Fibroblast of skin of scalp (primary cell): ENCODE measurements around the gene RNF34. TPM values are rescaled to one million over a fixed set of nuclear protein-coding genes. Genes with fewer than 3 reads are reported as not detected.
A peak's percentile ranks its signal among the peaks of the same experiment; 100 is the strongest.
"Not testable (repeated sequence)": the region's sequence is repeated elsewhere in the genome, so short reads cannot be mapped to it uniquely, and the experiment has no call there.

Source experiments
- DNase-seq: peaks from one replicate; pipeline ENCODE4 v3.0.0-alpha.2; 2013
- polyA plus RNA-seq, 2 experiments: library from polyadenylated mRNA; unstranded; fragments of 120-200 nt; gene quantifications; one replicate each; pipeline ENCODE4 v1.2.1, GENCODE V29; 2013; ENCODE audit not compliant: insufficient read length in 2 of 2

The RNF34 gene
- 31.9 TPM for polyA plus RNA-seq (2013, experiment 1 of 2; ENCODE audit: insufficient read length)
- 32.0 TPM for polyA plus RNA-seq (2013, experiment 2 of 2; ENCODE audit: insufficient read length)

GRCh38 chr12:121399391-121400331 is at the start of gene RNF34:
RNF34 (plus strand) TSS chr12:121400118; CDS start chr12:121400213, 95 bp downstream.
- DNase-seq: peak; percentile 98

DNA sequence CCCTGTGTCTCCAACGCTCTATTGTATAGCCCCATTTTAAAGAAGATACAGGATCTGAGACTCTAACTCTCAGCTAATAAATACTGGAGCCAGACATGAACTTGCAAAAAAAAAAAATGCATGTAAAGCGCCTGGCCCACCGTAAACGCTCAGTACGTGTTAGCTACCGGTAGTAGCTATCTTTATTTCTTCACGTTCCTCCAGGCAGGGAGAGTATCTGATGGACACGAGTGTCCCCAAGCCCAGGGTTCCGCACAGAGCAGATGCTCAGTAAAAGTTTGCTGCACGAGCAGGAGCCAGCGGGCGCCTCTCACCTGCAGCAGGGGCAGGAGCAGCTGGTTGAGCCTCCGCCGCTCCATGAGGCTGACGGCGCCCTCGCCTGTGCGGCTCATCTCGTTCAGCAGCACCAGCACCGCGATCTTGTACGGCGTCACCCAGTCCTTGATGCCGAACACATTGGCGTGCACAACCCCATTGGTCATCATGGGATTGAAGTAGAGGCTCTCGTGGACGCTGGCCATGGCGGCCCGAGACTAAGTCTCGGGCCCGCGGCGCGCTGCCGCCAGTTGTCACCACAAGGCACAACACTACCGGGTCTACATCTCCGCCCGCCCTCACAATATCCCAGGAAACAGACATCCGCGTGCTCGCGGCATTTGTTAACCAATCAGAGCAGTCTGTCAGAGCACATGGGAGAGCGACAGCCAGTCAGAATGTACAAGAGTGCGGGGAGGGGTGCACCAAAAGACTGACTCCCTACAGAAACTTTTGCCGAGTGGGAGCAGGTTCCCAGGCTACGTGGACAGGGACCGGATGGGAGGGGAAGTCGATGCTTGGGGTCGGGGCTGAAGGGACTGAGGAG is 47.9 kb upstream of the RNF34 start, which contains the start of gene ANAPC5:
Gene ANAPC5, minus strand, starts transcription at position 592 of the 862 bp plus-strand sequence. Its CDS starts 71 bp downstream, at position 521.
- DNase-seq: peak; percentile 99

GRCh38 chr12:121352682-121353018 is 47.3 kb upstream of the RNF34 start:
- no peak for DNase-seq

DNA sequence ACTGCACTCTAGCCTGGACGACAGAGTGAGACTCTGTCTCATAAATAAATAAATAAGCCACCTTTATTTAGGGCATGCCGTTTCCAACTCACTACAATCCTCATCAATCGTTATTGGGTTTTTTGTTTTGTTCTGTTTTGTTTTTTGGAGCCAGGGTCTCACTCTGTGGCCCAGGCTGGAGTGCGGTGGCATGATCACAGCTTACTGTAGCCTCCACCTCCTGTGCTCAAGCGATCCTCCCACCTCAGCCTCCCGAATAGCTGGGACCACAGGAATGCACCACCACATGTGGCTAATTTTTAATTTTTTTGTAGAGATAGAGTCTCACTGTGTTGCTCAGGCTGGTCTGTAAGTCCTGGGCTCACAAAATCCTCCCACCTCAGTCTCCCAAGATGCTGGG is 44.1 kb upstream of the RNF34 start:
- DNase-seq: no peak

DNA sequence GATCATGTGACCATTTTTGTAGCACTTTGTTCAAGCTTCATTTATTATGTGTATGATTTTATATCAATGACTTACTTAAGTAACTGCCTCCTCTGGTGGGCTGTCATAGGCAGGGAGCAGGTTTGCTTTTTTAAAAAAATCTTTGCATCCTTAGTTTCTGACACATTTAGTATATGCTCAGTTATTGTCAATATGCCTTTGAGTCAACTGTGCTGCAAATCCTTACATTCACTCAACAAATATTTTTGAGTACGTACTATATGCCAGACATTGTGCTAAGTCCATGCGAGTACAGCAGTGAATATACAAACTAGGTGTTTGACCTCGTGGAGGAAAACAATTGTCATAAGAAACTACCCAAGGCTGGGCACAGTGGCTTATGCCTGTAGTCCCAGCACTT is 43.3 kb upstream of the RNF34 start:
- no peak for DNase-seq

DNA sequence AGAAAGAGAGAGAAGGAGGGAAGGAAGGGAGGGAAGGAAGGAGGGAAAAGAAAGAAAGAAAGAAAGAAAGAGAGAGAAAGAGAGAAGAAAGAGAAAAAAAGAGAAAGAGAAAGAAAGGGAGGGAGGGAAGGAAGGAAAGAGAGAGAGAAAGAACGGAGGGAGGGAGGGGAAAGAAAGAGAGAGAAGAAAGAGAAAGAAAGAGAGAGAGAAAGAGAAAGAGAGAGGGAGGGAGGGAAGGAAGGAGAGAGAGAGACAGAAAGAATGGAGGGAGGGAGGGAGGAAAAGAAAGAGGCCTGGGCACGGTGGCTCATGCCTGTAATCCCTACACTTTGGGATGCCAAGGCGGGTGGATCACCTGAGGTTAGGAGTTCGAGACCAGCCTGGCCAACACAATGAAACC is 42.6 kb upstream of the RNF34 start:
- no peak for DNase-seq

DNA sequence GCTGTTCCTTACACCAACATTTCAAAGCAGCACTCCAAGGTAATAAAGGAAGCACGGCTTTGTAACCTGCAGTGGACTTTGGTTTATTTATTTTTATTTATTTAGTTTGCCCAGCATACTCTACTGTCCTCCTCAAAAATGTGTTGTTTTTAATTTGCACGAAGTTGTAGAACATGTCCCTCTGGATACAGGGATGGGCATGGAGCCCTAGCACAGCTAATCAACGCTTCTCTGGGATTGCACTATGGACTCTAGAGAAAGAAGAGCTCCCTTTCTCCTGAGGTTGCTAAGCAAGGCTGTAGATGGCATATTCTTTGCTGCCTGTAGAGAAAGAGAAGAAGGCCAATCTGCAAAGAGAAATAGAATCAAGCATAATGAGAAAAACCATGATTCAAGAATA is 41.8 kb upstream of the RNF34 start:
- DNase-seq: no peak

DNA sequence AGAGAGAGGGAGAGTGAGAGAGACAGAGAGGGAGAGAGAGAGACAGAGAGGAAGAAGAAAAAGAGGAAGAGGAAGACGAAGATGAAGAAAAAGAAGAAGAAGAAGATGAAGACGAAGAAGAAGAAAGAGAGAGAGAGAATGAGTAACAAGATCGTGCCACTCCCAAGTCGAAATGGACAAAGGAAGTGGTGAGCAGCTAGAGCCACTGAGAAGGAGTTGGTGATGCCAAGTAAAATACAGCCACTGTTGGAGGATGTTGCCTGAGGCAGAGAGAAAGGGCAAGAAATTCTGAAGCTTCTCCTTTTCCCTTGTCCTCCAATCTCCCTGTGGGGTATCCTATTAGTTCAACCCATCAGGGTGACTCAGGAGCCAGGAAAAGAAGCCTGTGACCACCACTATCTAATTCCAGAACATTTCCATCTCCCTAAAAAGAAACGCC is 35.2 kb upstream of the RNF34 start:
- DNase-seq: peak; percentile 65

DNA sequence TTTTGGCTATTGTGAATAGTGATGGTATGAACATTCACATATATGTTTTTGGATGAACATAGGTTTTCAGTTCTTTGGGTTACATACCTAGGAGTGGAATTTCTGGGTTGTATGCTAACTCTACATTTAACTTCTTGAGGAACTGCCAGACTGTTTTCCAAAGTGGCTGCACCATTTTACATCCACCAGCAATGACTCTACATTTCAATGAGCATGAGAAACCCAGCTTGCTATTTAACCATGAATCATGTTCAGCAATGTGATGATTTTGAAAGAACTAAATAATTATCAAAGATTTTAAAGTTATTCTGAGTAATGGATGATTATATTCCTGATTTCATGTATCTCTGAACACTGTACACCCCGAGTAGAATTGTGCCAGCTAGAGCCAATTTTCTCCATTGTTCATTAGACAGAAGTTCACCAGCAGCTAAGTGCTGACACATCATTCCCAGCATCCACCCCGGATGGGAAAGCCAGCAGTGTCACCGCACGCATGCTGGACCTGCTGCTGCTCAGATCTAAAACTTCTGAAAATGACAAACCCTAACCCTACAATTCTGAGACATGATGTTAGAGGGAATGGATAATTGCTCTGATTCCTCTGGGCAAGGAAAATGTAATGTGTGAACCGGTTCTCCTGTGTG is 34.4 kb upstream of the RNF34 start:
- peak; percentile 30 for DNase-seq

DNA sequence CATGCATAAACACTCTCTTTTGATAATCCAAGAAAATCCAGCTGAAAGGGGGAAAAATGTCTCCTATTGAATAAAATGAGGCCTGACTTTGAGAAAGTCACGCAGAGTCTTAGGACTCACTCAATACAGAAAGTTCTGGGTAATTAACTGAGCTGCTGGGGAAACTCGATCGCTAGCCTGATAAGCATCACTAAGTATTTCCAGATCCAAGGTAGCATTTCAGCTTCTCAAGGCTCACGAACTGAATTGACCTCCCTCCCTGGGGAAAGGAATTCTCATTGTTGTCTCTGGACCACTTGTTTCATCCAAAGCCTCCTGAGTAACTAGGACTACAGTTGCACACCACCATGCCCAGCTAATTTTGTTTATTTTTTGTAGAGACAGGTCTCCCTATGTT is 33.9 kb upstream of the RNF34 start:
- DNase-seq: no peak

GRCh38 chr12:121371404-121371803 is 28.5 kb upstream of the RNF34 start:
- no peak for DNase-seq

DNA sequence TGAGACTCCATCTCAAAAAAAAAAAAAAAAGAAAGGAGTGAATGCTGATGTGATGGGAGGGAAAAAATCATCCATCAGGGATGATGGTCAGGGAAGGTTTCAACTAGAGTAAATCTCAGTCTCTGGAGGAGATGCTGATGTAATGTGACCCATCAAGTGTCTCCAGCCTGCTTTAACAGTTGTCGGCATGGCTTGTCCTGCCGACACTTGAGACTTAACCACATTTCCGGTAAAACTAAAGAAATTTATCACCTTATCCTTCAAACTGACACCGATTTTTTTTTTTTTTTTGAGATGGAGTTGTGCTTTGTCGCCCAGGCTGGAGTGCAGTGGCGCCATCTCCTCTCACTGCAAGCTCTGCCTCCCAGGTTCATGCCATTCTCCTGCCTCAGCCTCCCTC is 26.2 kb upstream of the RNF34 start:
- DNase-seq: no peak

DNA sequence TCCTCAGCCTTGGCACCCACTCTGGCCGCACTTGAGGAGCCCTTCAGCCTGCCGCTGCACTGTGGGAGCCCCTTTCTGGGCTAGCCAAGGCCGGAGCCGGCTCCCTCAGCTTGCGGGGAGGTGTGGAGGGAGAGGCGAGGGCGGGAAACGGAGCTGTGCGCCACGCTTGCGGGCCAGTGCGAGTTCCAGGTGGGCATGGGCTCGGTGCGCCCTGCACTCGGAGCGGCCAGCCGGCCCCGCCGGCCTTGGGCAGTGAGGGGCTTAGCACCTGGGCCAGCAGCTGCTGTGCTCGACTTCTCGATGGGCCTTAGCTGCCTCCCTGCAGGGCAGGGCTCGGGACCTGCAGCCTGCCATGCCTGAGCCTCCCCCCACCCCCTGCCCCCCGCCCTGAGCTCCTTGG is 25.6 kb upstream of the RNF34 start:
- DNase-seq: not testable (repeated sequence)

GRCh38 chr12:121374945-121375584 is 24.9 kb upstream of the RNF34 start:
- DNase-seq: not testable (repeated sequence)

GRCh38 chr12:121376754-121377697 is 22.9 kb upstream of the RNF34 start:
- DNase-seq: no peak

GRCh38 chr12:121378736-121379135 is 21.2 kb upstream of the RNF34 start:
- no peak for DNase-seq

GRCh38 chr12:121379945-121380344 is 20.0 kb upstream of the RNF34 start:
- DNase-seq: no peak

GRCh38 chr12:121383601-121384021 is 16.3 kb upstream of the RNF34 start:
- no peak for DNase-seq

GRCh38 chr12:121384891-121385290 is 15.0 kb upstream of the RNF34 start:
- DNase-seq: not testable (repeated sequence)

DNA sequence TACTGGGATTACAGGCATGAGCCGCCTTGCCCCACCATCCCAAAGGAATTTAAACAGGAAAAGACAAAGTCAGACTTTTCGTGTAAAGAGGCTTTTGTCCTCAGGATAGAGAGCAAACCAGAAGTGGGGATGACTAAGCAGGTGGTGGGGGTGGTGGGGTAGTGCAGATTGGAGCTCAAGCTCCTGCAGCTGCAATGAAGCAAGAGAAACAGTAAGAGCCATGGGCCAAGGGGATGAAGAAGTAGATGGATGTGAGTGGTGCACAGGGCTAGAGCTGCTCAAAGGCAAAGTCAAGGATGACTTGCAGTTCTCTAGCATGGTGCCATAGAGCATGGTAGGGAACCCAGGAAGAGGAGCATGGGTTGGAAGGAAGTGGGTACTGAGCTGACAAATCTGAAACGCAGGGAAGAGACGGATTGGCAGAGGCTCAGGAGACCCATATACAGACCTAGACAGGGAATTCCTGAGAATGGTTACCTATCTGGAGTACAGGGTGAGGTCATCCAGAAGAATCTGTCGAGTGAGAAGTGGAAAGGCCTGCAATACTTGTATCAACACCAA is 11.4 kb upstream of the RNF34 start:
- peak; percentile 60 for DNase-seq
